Measurements from ENCODE around the gene GPSM1.

GPSM1 gene

DNA sequence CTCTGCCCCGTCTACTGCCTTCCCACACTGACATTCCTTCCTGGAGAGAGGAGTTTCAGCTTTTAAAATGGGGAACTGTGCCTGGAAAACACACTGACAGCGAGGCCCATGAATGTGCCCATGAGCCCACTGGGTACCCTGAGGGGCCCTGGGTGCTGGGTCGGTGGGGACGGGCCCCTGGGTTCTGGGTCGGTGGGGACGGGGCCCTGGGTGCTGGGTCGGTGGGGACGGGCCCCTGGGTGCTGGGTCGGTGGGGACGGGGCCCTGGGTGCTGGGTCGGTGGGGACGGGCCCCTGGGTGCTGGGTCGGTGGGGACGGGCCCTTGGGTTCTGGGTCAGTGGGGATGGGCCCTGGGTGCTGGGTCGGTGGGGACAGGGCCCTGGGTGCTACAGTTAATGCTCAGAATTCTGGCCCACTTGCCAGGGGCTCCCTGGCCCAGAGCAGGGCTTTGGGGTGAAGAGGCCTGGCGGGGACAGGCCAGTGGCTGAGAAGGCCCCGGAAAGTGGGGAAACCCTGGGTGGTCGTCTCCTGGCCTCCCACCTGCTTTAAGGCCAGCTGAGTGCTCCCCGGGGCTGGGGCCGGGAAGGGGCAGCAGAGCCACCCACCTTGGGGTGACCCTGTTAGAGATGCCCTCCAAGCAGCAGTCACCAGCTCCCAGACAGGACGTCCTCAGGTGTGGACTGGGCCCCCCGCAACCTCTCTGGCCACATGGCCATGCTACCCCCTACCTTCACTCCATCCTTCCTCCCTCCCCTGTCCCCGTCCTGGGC lies 2.5 kb downstream of the GPSM1 start:
- no peak for TF ChIP-seq RAD21 (IDR thresholded peaks at IDR 0.05; ENCODE audit: low read depth)
- TF ChIP-seq TEAD4 (IDR thresholded peaks at IDR 0.05): no peak
- TF ChIP-seq YY1 (IDR thresholded peaks at IDR 0.05; ENCODE audit: low read depth): no peak
- TF ChIP-seq, protein P1, sequence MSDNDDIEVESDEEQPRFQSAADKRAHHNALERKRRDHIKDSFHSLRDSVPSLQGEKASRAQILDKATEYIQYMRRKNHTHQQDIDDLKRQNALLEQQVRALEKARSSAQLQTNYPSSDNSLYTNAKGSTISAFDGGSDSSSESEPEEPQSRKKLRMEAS (IDR thresholded peaks at IDR 0.05): no peak
- TF ChIP-seq, protein P2, sequence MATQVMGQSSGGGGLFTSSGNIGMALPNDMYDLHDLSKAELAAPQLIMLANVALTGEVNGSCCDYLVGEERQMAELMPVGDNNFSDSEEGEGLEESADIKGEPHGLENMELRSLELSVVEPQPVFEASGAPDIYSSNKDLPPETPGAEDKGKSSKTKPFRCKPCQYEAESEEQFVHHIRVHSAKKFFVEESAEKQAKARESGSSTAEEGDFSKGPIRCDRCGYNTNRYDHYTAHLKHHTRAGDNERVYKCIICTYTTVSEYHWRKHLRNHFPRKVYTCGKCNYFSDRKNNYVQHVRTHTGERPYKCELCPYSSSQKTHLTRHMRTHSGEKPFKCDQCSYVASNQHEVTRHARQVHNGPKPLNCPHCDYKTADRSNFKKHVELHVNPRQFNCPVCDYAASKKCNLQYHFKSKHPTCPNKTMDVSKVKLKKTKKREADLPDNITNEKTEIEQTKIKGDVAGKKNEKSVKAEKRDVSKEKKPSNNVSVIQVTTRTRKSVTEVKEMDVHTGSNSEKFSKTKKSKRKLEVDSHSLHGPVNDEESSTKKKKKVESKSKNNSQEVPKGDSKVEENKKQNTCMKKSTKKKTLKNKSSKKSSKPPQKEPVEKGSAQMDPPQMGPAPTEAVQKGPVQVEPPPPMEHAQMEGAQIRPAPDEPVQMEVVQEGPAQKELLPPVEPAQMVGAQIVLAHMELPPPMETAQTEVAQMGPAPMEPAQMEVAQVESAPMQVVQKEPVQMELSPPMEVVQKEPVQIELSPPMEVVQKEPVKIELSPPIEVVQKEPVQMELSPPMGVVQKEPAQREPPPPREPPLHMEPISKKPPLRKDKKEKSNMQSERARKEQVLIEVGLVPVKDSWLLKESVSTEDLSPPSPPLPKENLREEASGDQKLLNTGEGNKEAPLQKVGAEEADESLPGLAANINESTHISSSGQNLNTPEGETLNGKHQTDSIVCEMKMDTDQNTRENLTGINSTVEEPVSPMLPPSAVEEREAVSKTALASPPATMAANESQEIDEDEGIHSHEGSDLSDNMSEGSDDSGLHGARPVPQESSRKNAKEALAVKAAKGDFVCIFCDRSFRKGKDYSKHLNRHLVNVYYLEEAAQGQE (IDR thresholded peaks at IDR 0.05; ENCODE audit: low read depth): no peak
- no peak for TF ChIP-seq NFIC (IDR thresholded peaks at IDR 0.05)
- TF ChIP-seq EP300 (IDR thresholded peaks at IDR 0.05; ENCODE audit: borderline replicate concordance): no peak
- no peak for TF ChIP-seq FOXM1 (IDR thresholded peaks at IDR 0.05; ENCODE audit: borderline replicate concordance, low read depth)
- TF ChIP-seq, protein P3, sequence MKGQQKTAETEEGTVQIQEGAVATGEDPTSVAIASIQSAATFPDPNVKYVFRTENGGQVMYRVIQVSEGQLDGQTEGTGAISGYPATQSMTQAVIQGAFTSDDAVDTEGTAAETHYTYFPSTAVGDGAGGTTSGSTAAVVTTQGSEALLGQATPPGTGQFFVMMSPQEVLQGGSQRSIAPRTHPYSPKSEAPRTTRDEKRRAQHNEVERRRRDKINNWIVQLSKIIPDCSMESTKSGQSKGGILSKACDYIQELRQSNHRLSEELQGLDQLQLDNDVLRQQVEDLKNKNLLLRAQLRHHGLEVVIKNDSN (IDR thresholded peaks at IDR 0.05): no peak
- TF ChIP-seq EGR1 (IDR thresholded peaks at IDR 0.05): no peak
- no peak for TF ChIP-seq CREB1 (IDR thresholded peaks at IDR 0.05; ENCODE audit: low read depth)
- no peak for TF ChIP-seq TAF1 (IDR thresholded peaks at IDR 0.05; ENCODE audit: low read depth)
- no peak for TF ChIP-seq CEBPB (IDR thresholded peaks at IDR 0.05)
- TF ChIP-seq TCF12 (IDR thresholded peaks at IDR 0.05; ENCODE audit: low read depth): no peak
- TF ChIP-seq ZBTB7A (IDR thresholded peaks at IDR 0.05; ENCODE audit: low read depth): no peak

DNA sequence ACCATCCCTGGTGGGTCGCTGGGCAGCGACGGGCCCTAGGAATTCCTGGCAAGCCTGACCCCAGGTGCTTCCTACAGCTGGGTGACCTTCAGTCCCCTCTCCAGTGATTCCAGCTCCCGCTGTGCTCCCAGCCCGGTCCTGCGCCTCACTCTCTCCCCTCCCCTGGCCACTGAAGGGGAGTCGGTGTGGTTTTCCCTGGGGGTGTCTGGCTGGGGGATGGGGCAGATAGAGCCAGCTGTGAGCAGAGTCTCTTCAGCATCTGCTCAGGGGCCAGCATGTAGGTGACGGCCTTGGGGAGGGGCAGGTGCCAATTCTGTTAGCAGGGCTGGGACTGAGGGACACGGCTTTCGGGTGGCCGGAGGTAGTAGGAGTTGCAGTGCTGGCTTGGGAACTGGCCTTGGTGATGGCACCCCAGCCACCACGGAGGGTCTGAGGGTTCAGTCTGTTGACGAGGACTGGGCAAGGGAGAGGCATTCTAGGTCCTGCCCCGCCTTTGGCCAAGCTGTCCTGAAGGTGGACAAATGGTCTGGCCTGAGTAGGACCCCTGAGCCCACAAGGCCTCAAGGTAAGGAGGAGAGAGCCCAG lies 3.2 kb downstream of the GPSM1 start:
- no peak for TF ChIP-seq EGR1 (IDR thresholded peaks at IDR 0.05)
- TF ChIP-seq, protein P2 (IDR thresholded peaks at IDR 0.05; ENCODE audit: low read depth): no peak
- TF ChIP-seq, protein P1 (IDR thresholded peaks at IDR 0.05): no peak
- no peak for TF ChIP-seq TCF12 (IDR thresholded peaks at IDR 0.05; ENCODE audit: low read depth)
- no peak for TF ChIP-seq RAD21 (IDR thresholded peaks at IDR 0.05; ENCODE audit: low read depth)
- TF ChIP-seq, protein P3 (IDR thresholded peaks at IDR 0.05): no peak
- no peak for TF ChIP-seq FOXM1 (IDR thresholded peaks at IDR 0.05; ENCODE audit: borderline replicate concordance, low read depth)
- TF ChIP-seq YY1 (IDR thresholded peaks at IDR 0.05; ENCODE audit: low read depth): no peak
- TF ChIP-seq ZBTB7A (IDR thresholded peaks at IDR 0.05; ENCODE audit: low read depth): no peak
- TF ChIP-seq TAF1 (IDR thresholded peaks at IDR 0.05; ENCODE audit: low read depth): no peak
- no peak for TF ChIP-seq EP300 (IDR thresholded peaks at IDR 0.05; ENCODE audit: borderline replicate concordance)
- no peak for TF ChIP-seq NFIC (IDR thresholded peaks at IDR 0.05)
- no peak for TF ChIP-seq CEBPB (IDR thresholded peaks at IDR 0.05)

DNA sequence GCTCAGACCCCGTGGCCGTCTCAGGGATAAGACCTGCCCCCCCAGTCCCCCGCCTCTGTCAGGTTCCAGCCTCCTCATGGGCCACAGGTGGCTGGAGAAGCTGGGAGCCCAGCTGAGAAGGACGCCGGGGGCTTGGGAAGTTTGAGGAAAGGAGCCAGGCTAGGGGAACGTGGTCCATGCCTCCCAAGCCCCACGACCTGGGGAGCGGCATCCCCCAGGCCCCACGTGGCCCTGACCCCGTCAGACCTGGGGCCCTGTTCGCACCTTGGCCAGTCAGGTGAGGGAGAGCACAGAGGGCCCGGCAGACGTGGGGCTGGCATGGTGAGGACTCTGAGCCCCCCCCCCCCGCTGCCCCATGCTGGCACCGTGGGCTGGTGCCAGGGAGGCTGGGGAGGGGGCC lies 3.7 kb downstream of the GPSM1 start:
- TF ChIP-seq RAD21 (IDR thresholded peaks at IDR 0.05; ENCODE audit: low read depth): no peak

DNA sequence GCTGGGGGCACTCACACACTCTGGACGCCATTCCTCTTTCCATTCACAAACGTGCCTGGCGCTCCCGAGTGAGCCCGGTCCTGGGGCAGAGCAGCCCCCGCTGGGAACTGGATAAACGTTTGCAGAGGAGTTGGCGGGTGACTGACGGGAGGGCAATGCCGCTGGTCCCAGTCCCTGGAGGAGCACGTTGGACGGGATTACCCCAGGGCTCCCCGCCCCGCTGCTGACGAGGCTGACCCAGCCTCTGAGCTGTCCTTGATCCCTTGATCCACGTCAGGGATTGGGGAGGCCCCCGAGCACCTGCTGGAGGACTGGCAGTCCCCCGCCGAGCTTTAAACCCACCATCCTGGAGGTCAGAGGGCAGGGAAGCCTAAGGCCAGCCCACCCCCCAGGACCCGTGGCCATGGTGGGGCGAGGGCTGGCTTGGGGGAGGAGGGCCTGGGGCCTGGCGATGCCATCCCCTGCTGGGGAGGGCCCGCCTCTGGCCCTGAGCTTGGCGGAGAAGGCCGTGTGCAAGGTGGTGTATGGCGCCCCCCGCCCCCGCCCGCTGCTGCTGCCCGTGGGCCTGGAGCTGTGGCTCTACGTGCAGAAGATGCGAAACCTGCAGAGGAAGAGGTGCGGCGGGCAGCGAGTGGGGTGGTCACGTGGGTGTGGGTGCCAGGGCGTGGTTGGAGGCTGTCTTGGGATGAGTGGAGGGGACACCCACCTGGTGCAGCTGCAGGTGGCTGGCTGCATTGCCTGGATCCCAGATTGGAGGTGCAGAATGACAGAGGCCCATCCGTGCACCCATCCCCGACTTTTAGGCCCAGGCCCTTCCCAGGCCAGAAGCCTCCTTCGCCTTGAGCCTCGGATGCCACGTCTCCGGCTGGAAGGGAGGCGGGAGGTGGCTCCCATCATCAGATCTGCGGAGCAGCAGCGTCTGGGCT lies 4.5 kb downstream of the GPSM1 start:
- no peak for TF ChIP-seq TCF12 (IDR thresholded peaks at IDR 0.05; ENCODE audit: low read depth)
- TF ChIP-seq CREB1 (IDR thresholded peaks at IDR 0.05; ENCODE audit: low read depth): no peak
- TF ChIP-seq TEAD4 (IDR thresholded peaks at IDR 0.05): no peak
- TF ChIP-seq, protein P2 (IDR thresholded peaks at IDR 0.05; ENCODE audit: low read depth): no peak
